Gastrocnemius medialis (tissue), 4 donors: ENCODE results near the gene GPR153. TPM values are rescaled to one million over a fixed set of nuclear protein-coding genes. Genes with fewer than 3 reads are reported as not detected.
A peak's percentile ranks its signal among the peaks of the same experiment; 100 is the strongest.

ENCODE experiments used
- ATAC-seq, 2 donors: fragments of 150-250 bp; one replicate each; pipeline ENCODE4 v1.9.1; 2016
- DNase-seq, 2 donors: peaks; one replicate each; pipeline ENCODE4 v3.0.0-alpha.2; 2019
- H3K27ac ChIP-seq, 4 donors: fragments of 200-600 bp; sonication (generic); 1 replicate in 1 of 4; 2 replicates in 3 of 4; pipeline ENCODE4 v1.5.1; 2016 to 2018; ENCODE audit warnings: mild to moderate bottlenecking in 2 of 4, moderate library complexity in 1 of 4
- H3K27me3 ChIP-seq, 3 donors: fragments of 200-600 bp; sonication (generic) in 2 of 3; 1 replicate in 1 of 3; 2 replicates in 2 of 3; pipeline versions ENCODE4 v1.5.1 to v1.6.0; 2016 to 2019; ENCODE audit warnings: mild to moderate bottlenecking in 1 of 3, moderate library complexity in 1 of 3
- H3K36me3 ChIP-seq, 2 donors: fragments of 200-600 bp; sonication (generic) in 1 of 2; one replicate each; pipeline ENCODE4 v1.5.1; 2017 to 2018
- H3K4me1 ChIP-seq, 2 donors: fragments of 200-600 bp; sonication (generic) in 1 of 2; one replicate each; pipeline ENCODE4 v1.5.1; 2016 to 2017; ENCODE audit warnings: mild to moderate bottlenecking in 2 of 2
- H3K4me3 ChIP-seq, 4 donors: fragments of 200-600 bp; sonication (generic) in 3 of 4; 1 replicate in 1 of 4; 2 replicates in 3 of 4; pipeline ENCODE4 v1.5.1; 2016 to 2019; ENCODE audit warnings: mild to moderate bottlenecking in 2 of 4
- H3K9me3 ChIP-seq, 3 donors: fragments of 200-600 bp; sonication (generic) in 2 of 3; 1 replicate in 1 of 3; 2 replicates in 2 of 3; pipeline ENCODE4 v1.5.1; 2016 to 2019
- POLR2A ChIP-seq, 2 donors: fragments of 450-650 bp; IDR thresholded peaks; one replicate each; pipeline ENCODE4 v1.6.1; 2017; ENCODE audit warnings: antibody characterized with exemption in 2 of 2, mild to moderate bottlenecking in 2 of 2, moderate library complexity in 2 of 2
- in situ Hi-C, 4 donors: fragments of 200-750 bp; cut with MboI; loops; one replicate each; pipeline versions ENCODE4 v1.15.0 to v1.8.0; 2017; ENCODE audit warnings: low sequenced_read_pairs in 4 of 4
- intact Hi-C: fragments of 100-400 bp; cut with DNase I; formaldehyde crosslinking; loops from one replicate; pipeline ENCODE4 v1.15.1; 2023; ENCODE audit warnings: low total_unique reads
- total RNA-seq, 4 donors: library from RNA; depleted of rRNA; stranded (reverse); fragments of >200 nt; gene quantifications; one replicate each; pipeline versions ENCODE4 v1.1.0 to v1.2.3, GENCODE V29; 2016
- TF ChIP-seq, protein P1 (sequence below), 5 experiments: fragments of 450-650 bp in 3 of 5; fragments of 200-600 bp in 2 of 5; sonication (generic) in 2 of 5; IDR thresholded peaks in 4 of 5; conservative IDR thresholded peaks in 1 of 5; 1 replicate in 4 of 5; 2 replicates in 1 of 5; pipeline ENCODE4 v1.5.1; 2016 to 2019; ENCODE audit warnings: antibody characterized with exemption in 5 of 5, mild to moderate bottlenecking in 3 of 5, moderate library complexity in 3 of 5

The GPR153 gene
- total RNA-seq, 4 donors from 2014 or later = 1.1 to 3.4 (median 2.0) TPM

DNA sequence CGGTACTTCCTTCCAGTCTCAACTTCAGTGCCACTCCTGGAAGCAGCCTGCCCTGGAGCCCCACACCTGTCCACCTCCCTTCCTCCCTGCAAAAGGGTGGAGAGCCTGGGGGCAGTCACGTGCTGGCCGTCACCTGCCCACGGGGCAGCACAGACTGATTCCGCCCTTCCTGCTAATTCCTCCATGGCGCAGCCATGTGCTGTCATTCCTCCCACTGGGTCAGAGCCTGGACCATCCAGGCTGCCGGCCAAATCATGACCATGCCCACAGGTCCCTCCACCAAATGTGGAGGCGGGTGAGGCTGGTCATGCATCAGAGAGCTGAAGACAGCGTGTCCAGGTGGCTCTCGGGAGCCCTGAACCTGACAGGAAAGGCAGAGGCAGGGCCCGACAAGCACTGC lies 24.4 kb upstream of the GPR153 start:
- in situ Hi-C loops (no loop called here), intact Hi-C loops (no loop called here)
- no peaks in the 10 kb centered on the region for H3K27me3 ChIP-seq
- no peak for TF ChIP-seq POLR2A (IDR thresholded peaks at IDR 0.05)
- TF ChIP-seq, protein P1, sequence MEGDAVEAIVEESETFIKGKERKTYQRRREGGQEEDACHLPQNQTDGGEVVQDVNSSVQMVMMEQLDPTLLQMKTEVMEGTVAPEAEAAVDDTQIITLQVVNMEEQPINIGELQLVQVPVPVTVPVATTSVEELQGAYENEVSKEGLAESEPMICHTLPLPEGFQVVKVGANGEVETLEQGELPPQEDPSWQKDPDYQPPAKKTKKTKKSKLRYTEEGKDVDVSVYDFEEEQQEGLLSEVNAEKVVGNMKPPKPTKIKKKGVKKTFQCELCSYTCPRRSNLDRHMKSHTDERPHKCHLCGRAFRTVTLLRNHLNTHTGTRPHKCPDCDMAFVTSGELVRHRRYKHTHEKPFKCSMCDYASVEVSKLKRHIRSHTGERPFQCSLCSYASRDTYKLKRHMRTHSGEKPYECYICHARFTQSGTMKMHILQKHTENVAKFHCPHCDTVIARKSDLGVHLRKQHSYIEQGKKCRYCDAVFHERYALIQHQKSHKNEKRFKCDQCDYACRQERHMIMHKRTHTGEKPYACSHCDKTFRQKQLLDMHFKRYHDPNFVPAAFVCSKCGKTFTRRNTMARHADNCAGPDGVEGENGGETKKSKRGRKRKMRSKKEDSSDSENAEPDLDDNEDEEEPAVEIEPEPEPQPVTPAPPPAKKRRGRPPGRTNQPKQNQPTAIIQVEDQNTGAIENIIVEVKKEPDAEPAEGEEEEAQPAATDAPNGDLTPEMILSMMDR (IDR thresholded peaks at IDR 0.05 in 4 of 5, conservative IDR thresholded peaks at IDR 0.05 in 1 of 5) = no peak
- no peaks in the 10 kb centered on the region for H3K4me1 ChIP-seq
- no peak overlapping the region for H3K4me3 ChIP-seq
- H3K36me3 ChIP-seq = no peaks in the 10 kb centered on the region
- DNase-seq = no peak
- H3K9me3 ChIP-seq = no peaks in the 10 kb centered on the region
- no peak overlapping the region for H3K27ac ChIP-seq
- ATAC-seq = no peak

DNA sequence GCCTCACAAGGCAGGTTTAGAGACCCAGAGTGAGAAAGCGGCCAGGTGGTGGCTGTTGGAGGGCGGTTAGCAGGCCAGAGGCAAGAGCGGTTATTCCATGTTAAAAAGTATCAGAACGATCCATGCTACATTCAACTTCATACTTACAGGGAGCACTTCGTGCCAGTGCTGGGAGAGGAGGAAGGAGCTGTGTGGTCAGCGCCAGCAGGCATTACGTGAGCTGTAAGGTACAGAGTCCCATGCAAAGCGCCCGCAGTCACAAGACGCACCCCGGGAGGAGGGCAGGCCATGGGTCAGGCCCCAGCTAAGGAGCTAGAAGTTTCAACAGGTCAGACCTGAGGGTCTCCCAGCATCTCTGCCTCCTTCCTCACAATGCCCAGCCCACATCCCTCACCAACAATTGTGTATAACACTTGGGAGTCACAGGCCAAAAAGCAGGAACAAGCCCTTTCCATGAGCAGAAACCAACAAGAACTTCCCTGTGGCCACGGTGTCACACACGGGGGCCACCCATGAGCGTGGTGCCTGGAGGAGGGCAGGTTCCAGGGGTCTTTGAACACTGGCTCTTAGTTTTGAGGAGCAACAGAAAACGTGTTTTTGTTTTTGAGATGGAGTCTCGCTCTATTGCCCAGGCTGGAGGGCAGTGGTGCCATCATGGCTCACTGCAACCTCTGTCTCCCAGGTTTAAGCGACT lies 21.8 kb upstream of the GPR153 start:
- Histone ChIP-seq H3K27ac (no peak overlapping the region), H3K4me1 (no peaks in the 10 kb centered on the region), H3K4me3 (no peak overlapping the region), H3K36me3 (no peaks in the 10 kb centered on the region), H3K27me3 (no peaks in the 10 kb centered on the region), H3K9me3 (no peaks in the 10 kb centered on the region)
- in situ Hi-C loops (no loop called here), intact Hi-C loops (loop anchor here (5.0 kb wide), 1 partner anchor 35 kb away; no protein-coding TSS in a partner anchor)
- TF ChIP-seq POLR2A (IDR thresholded peaks at IDR 0.05) = no peak
- TF ChIP-seq, protein P1 (IDR thresholded peaks at IDR 0.05 in 4 of 5, conservative IDR thresholded peaks at IDR 0.05 in 1 of 5) = no peak
- DNase-seq = no peak
- no peak for ATAC-seq

DNA sequence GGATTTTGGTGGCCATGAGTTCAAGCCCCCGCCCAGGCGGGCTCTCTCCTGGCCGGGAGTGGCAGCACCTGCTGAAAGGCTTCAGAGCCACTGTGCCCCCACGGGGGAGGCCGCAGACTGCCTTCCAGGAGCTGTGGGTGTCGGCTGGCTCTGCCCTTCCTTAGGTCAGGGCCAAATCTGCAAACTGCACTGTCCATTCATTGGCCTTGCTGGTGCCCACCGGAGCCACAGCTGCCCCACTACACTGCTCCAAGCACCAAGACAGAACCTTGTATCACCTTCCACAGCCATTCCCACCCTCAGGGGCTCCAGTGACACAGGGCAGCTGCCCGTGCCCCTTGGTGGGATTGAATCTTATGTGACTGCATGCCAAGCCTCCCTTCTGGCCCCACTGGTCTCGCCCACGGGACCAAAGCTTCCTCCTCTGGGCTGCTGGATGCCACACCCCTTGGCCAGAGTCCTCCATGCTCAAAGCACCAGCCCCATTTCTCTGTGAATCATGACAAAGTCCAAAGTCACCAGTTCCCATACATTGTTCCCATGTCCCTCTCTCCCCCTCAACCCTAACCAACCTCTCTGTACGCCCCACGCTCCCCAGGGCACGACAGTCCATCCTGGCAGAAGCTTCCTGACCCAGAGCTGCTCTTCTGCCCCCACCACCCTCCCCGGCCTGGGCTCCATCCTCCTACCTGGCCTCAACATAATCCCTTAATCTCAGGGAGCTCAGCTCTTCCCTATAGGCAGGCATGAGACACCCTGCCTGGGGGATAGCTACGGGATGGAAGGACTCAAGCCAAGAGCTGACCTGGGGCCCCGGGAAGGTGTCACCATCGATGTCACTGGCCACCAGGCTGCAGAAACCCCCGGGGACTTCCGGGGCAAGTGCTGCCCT lies 20.9 kb upstream of the GPR153 start:
- DNase-seq (no peak), ATAC-seq (no peak)
- no peaks in the 10 kb centered on the region for H3K9me3 ChIP-seq
- no peak overlapping the region for H3K4me3 ChIP-seq
- intact Hi-C loops (loop anchor here (5.0 kb wide), 1 partner anchor 34 kb away; no protein-coding TSS in a partner anchor), in situ Hi-C loops (no loop called here)
- no peak overlapping the region for H3K27ac ChIP-seq
- TF ChIP-seq, protein P1 (IDR thresholded peaks at IDR 0.05 in 4 of 5, conservative IDR thresholded peaks at IDR 0.05 in 1 of 5) = no peak
- no peak for TF ChIP-seq POLR2A (IDR thresholded peaks at IDR 0.05)
- H3K27me3 ChIP-seq = no peaks in the 10 kb centered on the region
- H3K36me3 ChIP-seq = no peaks in the 10 kb centered on the region
- peaks cover 2 to 5% of the 10 kb centered on the region in 2 donors for H3K4me1 ChIP-seq

DNA sequence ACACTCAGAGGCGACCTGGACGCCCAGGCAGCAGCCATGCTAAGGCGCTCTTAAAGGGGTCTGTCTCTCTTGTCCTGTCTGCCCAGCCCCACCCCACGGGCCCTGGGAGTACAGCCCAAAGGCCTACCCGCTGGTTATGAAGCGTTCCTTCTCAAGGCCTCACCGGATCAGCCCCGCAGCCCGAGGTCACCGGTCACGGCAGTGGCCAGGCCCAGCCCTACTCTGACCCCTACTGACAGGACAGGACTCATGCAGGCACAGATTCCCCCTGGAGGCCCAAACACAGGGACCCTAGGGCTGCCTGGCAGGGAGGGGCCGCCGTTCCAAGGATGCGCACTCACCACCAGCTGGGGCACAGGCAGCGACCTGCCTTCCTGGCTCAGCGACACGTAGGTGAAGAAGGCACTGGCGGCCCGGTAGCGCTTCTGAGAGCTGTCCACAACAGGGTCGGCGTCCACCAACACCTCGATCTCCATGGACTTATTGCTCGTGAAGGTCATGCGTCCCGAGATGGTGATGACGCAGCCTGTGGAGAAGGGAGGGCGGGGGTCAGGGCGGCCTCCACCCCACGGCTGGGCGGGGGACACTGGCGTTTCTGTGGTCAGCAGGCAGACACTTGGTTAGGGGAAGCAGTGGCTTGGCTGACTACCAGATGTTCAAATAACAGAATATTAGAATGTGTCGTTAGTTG lies 20.0 kb upstream of the GPR153 start:
- DNase-seq (no peak), ATAC-seq (no peak)
- Histone ChIP-seq H3K9me3 (no peaks in the 10 kb centered on the region), H3K4me1 (peaks cover 7 to 13% of the 10 kb centered on the region in 2 donors), H3K27me3 (no peaks in the 10 kb centered on the region), H3K4me3 (no peak overlapping the region), H3K36me3 (no peaks in the 10 kb centered on the region), H3K27ac (no peak overlapping the region)
- no peak for TF ChIP-seq POLR2A (IDR thresholded peaks at IDR 0.05)
- TF ChIP-seq, protein P1 (IDR thresholded peaks at IDR 0.05 in 4 of 5, conservative IDR thresholded peaks at IDR 0.05 in 1 of 5) = peak in 1 of 5 experiments; percentile 24
- intact Hi-C loops = loop anchor here (5.0 kb wide), 1 partner anchor 34 kb away; no protein-coding TSS in a partner anchor
- in situ Hi-C loops = no loop called here
